GM12865 (cell line): ENCODE measurements around the gene SLC6A3.
A peak's percentile ranks its signal among the peaks of the same experiment; 100 is the strongest.

ENCODE experiments used
- DNase-seq: peaks from one replicate; pipeline ENCODE4 v3.0.0; 2010; ENCODE audit warnings: low read depth
- H3K4me3 ChIP-seq: 2 replicates; pipeline ENCODE4 v1.5.1; 2011; ENCODE audit warnings: mild to moderate bottlenecking, low read depth, low read length, control low read depth
- CTCF ChIP-seq: IDR thresholded peaks from 2 replicates; pipeline ENCODE4 v1.5.1; 2011; ENCODE audit warnings: low read length, control low read depth, low read depth, inconsistent platforms; ENCODE audit not compliant: insufficient read depth; ENCODE audit errors: missing control alignments

The SLC6A3 gene

GRCh38 chr5:1483064-1483463 lies 37.8 kb upstream of the SLC6A3 start:
- H3K4me3 ChIP-seq = no peak overlapping the region
- TF ChIP-seq CTCF = no peak
- DNase-seq = no peak

GRCh38 chr5:1481959-1482331 lies 36.7 kb upstream of the SLC6A3 start:
- H3K4me3 ChIP-seq = 0 out of 2 replicates have a peak overlapping the region, but pooled peaks have one; percentile 14
- no peak for TF ChIP-seq CTCF

GRCh38 chr5:1481266-1481958 lies 36.2 kb upstream of the SLC6A3 start:
- no peak overlapping the region for H3K4me3 ChIP-seq
- DNase-seq = no peak
- TF ChIP-seq CTCF = no peak

More at GRCh38 chr5:1481959-1482331, 36.7 kb upstream of the SLC6A3 start:
- DNase-seq = no peak

GRCh38 chr5:1480806-1481205 lies 35.6 kb upstream of the SLC6A3 start:
- DNase-seq = no peak
- H3K4me3 ChIP-seq = no peak overlapping the region
- no peak for TF ChIP-seq CTCF

- no peak overlapping the region for H3K4me3 ChIP-seq
- DNase-seq = no peak
- TF ChIP-seq CTCF = no peak
Observed at GRCh38 chr5:1480217-1480616, 35.0 kb upstream of the SLC6A3 start.

GRCh38 chr5:1479581-1480188 lies 34.4 kb upstream of the SLC6A3 start:
- TF ChIP-seq CTCF = peak; percentile 70
- DNase-seq = peak; percentile 61
- H3K4me3 ChIP-seq = no peak overlapping the region
